SK-N-SH (cell line): ENCODE measurements around the gene SAMD4A. TPM values are rescaled to one million over a fixed set of nuclear protein-coding genes. Genes with fewer than 3 reads are reported as not detected.

Source experiments
- CTCF ChIA-PET: fragments of 300-600, 350-600 bp; formaldehyde crosslinking; extraction: SDS; loops from one replicate; lab custom pipeline; 2021; lab: Yijun Ruan, JAX
- POLR2A ChIA-PET: fragments of 350-600 bp; sonication (Branson Sonifier 250); formaldehyde crosslinking; extraction: SDS; loops from one replicate; lab custom pipeline; 2020; ENCODE audit warnings: antibody characterized with exemption, inconsistent platforms; lab: Yijun Ruan, JAX
- DNase-seq: peaks from one replicate; pipeline ENCODE4 v3.0.0; 2012
- H2AFZ ChIP-seq: fragments of 200-600 bp; sonication (generic); 2 replicates; pipeline ENCODE4 v1.8.1; 2016; ENCODE audit warnings: antibody characterized with exemption, mild to moderate bottlenecking, low read depth
- H3F3A ChIP-seq: fragments of 200-600 bp; sonication (generic); replicated peaks from 2 replicates; pipeline ENCODE3; 2016; ENCODE audit warnings: antibody characterized with exemption, mild to moderate bottlenecking; ENCODE audit not compliant: insufficient read depth
- H3K27ac ChIP-seq, 2 experiments: fragments of 200-500 bp in 1 of 2; fragments of 200-600 bp in 1 of 2; sonication (Bioruptor generic) in 1 of 2; sonication (generic), shearing (Covaris generic) in 1 of 2; 2 replicates each; pipeline versions ENCODE4 v1.5.1 to v1.6.1; 2014 to 2016; ENCODE audit warnings: low read depth in 2 of 2, inconsistent platforms in 1 of 2, low read length in 1 of 2, mild to moderate bottlenecking in 1 of 2, mixed read lengths in 1 of 2
- H3K27me3 ChIP-seq: fragments of 200-600 bp; sonication (generic), shearing (Covaris generic); 2 replicates; pipeline ENCODE4 v1.6.1; 2016; ENCODE audit warnings: mixed run types; ENCODE audit not compliant: insufficient read depth
- H3K36me3 ChIP-seq, 2 experiments: fragments of 200-500 bp in 1 of 2; fragments of 200-600 bp in 1 of 2; sonication (Bioruptor generic) in 1 of 2; sonication (generic) in 1 of 2; replicated peaks in 1 of 2; 2 replicates each; pipeline versions ENCODE3 to v1.5.1; 2014 to 2016; ENCODE audit warnings: low read length in 1 of 2, mild to moderate bottlenecking in 1 of 2; ENCODE audit not compliant: insufficient read depth in 2 of 2, control insufficient read depth in 1 of 2
- H3K4me1 ChIP-seq, 2 experiments: fragments of 200-500 bp in 1 of 2; fragments of 200-600 bp in 1 of 2; sonication (Bioruptor generic) in 1 of 2; sonication (generic), shearing (Covaris generic) in 1 of 2; 2 replicates each; pipeline versions ENCODE4 v1.5.1 to v1.6.1; 2014 to 2016; ENCODE audit warnings: low read depth in 1 of 2, low read length in 1 of 2, mixed run types in 1 of 2; ENCODE audit not compliant: insufficient read depth in 2 of 2, control insufficient read depth in 1 of 2
- H3K4me2 ChIP-seq: fragments of 200-600 bp; sonication (generic), shearing (Covaris generic); 2 replicates; pipeline ENCODE4 v1.6.1; 2017; ENCODE audit warnings: mixed run types
- H3K4me3 ChIP-seq, 2 experiments: fragments of 200-500 bp in 1 of 2; fragments of 200-600 bp in 1 of 2; sonication (Bioruptor generic) in 1 of 2; sonication (generic), shearing (Covaris generic) in 1 of 2; 2 replicates each; pipeline versions ENCODE4 v1.5.1 to v1.8.1; 2014 to 2016; ENCODE audit warnings: low read depth in 2 of 2, inconsistent platforms in 1 of 2, low read length in 1 of 2, mild to moderate bottlenecking in 1 of 2, mixed read lengths in 1 of 2, moderate library complexity in 1 of 2
- H3K79me2 ChIP-seq: fragments of 200-600 bp; sonication (generic); 2 replicates; pipeline ENCODE4 v1.8.1; 2017; ENCODE audit warnings: mild to moderate bottlenecking; ENCODE audit not compliant: insufficient read depth
- H3K9ac ChIP-seq: fragments of 200-600 bp; sonication (generic); 2 replicates; pipeline ENCODE4 v1.6.1; 2017; ENCODE audit warnings: mixed run types
- H3K9me2 ChIP-seq: fragments of 200-600 bp; sonication (generic); 2 replicates; pipeline ENCODE4 v1.6.1; 2017; ENCODE audit warnings: mixed run types
- H3K9me3 ChIP-seq: fragments of 200-600 bp; sonication (generic); 2 replicates; pipeline ENCODE4 v1.6.1; 2017; ENCODE audit warnings: mixed run types, mild to moderate bottlenecking, moderate library complexity
- H4K20me1 ChIP-seq: fragments of 200-600 bp; sonication (generic); 2 replicates; pipeline ENCODE4 v1.6.1; 2017; ENCODE audit warnings: mild to moderate bottlenecking, mixed run types; ENCODE audit not compliant: insufficient read depth
- CTCF ChIP-seq: fragments of 200-600 bp; sonication (generic); IDR thresholded peaks from 2 replicates; pipeline ENCODE4 v1.6.1; 2017; ENCODE audit warnings: antibody characterized with exemption, mild to moderate bottlenecking, moderate library complexity
- ELF1 ChIP-seq: IDR thresholded peaks from 2 replicates; pipeline ENCODE4 v1.4.0; 2012
- EP300 ChIP-seq, 2 experiments: IDR thresholded peaks; 2 replicates each; pipeline versions ENCODE4 v1.4.0 to v1.6.1; 2012; ENCODE audit warnings: borderline replicate concordance in 1 of 2, low read depth in 1 of 2, low read length in 1 of 2
- EZH2phosphoT487 ChIP-seq: fragments of 200-600 bp; sonication (generic); IDR thresholded peaks from 2 replicates; pipeline ENCODE4 v1.6.1; 2017; ENCODE audit warnings: low read depth, mixed run types, mild to moderate bottlenecking, antibody characterized with exemption, moderate library complexity, borderline replicate concordance
- FOSL2 ChIP-seq: IDR thresholded peaks from 2 replicates; pipeline ENCODE4 v1.4.0; 2012; ENCODE audit warnings: low read depth, mild to moderate bottlenecking, moderate library complexity, borderline replicate concordance
- FOXJ3 ChIP-seq: sonication (generic); formaldehyde crosslinking; IDR thresholded peaks from 2 replicates; pipeline ENCODE4 v1.5.1; 2020; ENCODE audit warnings: mild to moderate bottlenecking, missing genetic modification reagents
- JUND ChIP-seq: IDR thresholded peaks from 2 replicates; pipeline ENCODE4 v1.4.0; 2012
- MEF2A ChIP-seq: IDR thresholded peaks from 2 replicates; pipeline ENCODE4 v1.4.0; 2012; ENCODE audit warnings: low read depth, borderline replicate concordance
- NFIC ChIP-seq: IDR thresholded peaks from 2 replicates; pipeline ENCODE4 v1.4.0; 2012; ENCODE audit warnings: borderline replicate concordance
- PBX3 ChIP-seq: IDR thresholded peaks from 2 replicates; pipeline ENCODE4; 2012
- POLR2AphosphoS5 ChIP-seq: IDR thresholded peaks from 2 replicates; pipeline ENCODE4 v1.6.1; 2012; ENCODE audit warnings: low read depth, low read length
- REST ChIP-seq: IDR thresholded peaks from 2 replicates; pipeline ENCODE4 v1.6.1; 2012; ENCODE audit warnings: mild to moderate bottlenecking, low read depth, low read length, moderate library complexity
- SIN3A ChIP-seq: IDR thresholded peaks from 2 replicates; pipeline ENCODE4 v1.6.1; 2012; ENCODE audit warnings: low read depth, mild to moderate bottlenecking, low read length, moderate library complexity, borderline replicate concordance
- TCF12 ChIP-seq: IDR thresholded peaks from 2 replicates; pipeline ENCODE4 v1.4.0; 2012
- USF1 ChIP-seq: IDR thresholded peaks from 2 replicates; pipeline ENCODE4 v1.4.0; 2012; ENCODE audit warnings: low read depth, borderline replicate concordance
- YY1 ChIP-seq: IDR thresholded peaks from 2 replicates; pipeline ENCODE4 v1.4.0; 2012; ENCODE audit warnings: low read depth, mild to moderate bottlenecking
- WGBS: methylation state at CpG from one replicate; pipeline ENCODE4 v1.1.6; 2017; ENCODE audit warnings: low lambda C conversion rate; 5-methylcytosine and 5-hydroxymethylcytosine counted together
- polyA plus RNA-seq, 3 experiments: library from polyadenylated mRNA; depleted of rRNA; stranded (reverse); fragments of >200 nt; gene quantifications; 2 replicates each; pipeline ENCODE4 v1.2.3, GENCODE V29; 2012
- TF ChIP-seq, protein P1 (sequence below): fragments of 150-350 bp; IDR thresholded peaks from 2 replicates; pipeline ENCODE4 v1.6.1; 2017; ENCODE audit warnings: antibody characterized with exemption, low read length, low read depth, borderline replicate concordance

SAMD4A gene
- polyA plus RNA-seq, 1 of the 3 experiments (the other 2 are of a cell fraction), result 5.0 TPM

- Histone ChIP-seq H3F3A (peaks cover 13% of the 10 kb centered on the region), H3K4me3 (no peak overlapping the region), H3K27me3 (no peaks in the 10 kb centered on the region), H3K79me2 (peaks cover 97% of the 10 kb centered on the region), H3K4me1 (peaks cover 12 to 36% of the 10 kb centered on the region in 2 experiments; a peak in 3 of 4 replicates), H3K9me2 (no peaks in the 10 kb centered on the region), H2AFZ (no peak overlapping the region), H3K36me3 (no peaks in the 10 kb centered on the region), H4K20me1 (peaks cover 27% of the 10 kb centered on the region), H3K9me3 (no peaks in the 10 kb centered on the region), H3K27ac (no peak overlapping the region)
- DNase-seq, result no peak
- POLR2A ChIA-PET, result no interaction called here
- WGBS, result 96% methylated on average over 8 of the region's 8 CpGs
- CTCF ChIA-PET, result no interaction called here
- no peak for TF ChIP-seq USF1
- TF ChIP-seq, all 33 proteins: peak for 0
- Histone ChIP-seq H3K4me2 (no peak overlapping the region), H3K9ac (no peak overlapping the region)
Measured at GRCh38 chr14:54667764-54668163, 100.8 kb downstream of the SAMD4A start.

GRCh38 chr14:54669721-54670561 lies 103.0 kb downstream of the SAMD4A start:
- Histone ChIP-seq H3K4me2 (peak overlapping the region; percentile 44), H3K27ac (peak overlapping the region in 1 of 2 experiments; percentile 58; a peak in 2 of 4 replicates)
- TF ChIP-seq EP300 (IDR thresholded peaks at IDR 0.05; ENCODE audit: borderline replicate concordance in 1 of 2, low read depth in 1 of 2, low read length in 1 of 2) (peak in 1 of 2 experiments; percentile 32; a peak in 1 of 4 replicates), MEF2A (0 out of 2 replicates have a peak, but pooled peaks have one; percentile 14), FOSL2 (peak; percentile 91), ELF1 (no peak), CTCF (no peak), FOXJ3 (no peak), NFIC (peak; percentile 51; the same call in 1 of the 2 replicates), POLR2AphosphoS5 (0 out of 2 replicates have a peak, but pooled peaks have one; percentile 21), YY1 (no peak), EZH2phosphoT487 (no peak), REST (no peak), SIN3A (peak; percentile 45; the same call in 1 of the 2 replicates), TCF12 (peak; percentile 72), PBX3 (peak; percentile 43; the same call in 1 of the 2 replicates), JUND (peak; percentile 75)
- TF ChIP-seq, protein P1, sequence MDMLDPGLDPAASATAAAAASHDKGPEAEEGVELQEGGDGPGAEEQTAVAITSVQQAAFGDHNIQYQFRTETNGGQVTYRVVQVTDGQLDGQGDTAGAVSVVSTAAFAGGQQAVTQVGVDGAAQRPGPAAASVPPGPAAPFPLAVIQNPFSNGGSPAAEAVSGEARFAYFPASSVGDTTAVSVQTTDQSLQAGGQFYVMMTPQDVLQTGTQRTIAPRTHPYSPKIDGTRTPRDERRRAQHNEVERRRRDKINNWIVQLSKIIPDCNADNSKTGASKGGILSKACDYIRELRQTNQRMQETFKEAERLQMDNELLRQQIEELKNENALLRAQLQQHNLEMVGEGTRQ, result no peak

More at GRCh38 chr14:54669721-54670561, 103.0 kb downstream of the SAMD4A start:
- H4K20me1 ChIP-seq, result peaks cover 37% of the 10 kb centered on the region; the same call in 1 of the 2 replicates
- no peak for DNase-seq
- H3K79me2 ChIP-seq, result peaks cover 97% of the 10 kb centered on the region
- ChIA-PET CTCF (interaction anchor here (1.4 kb wide), 1 partner anchor 9 kb away, joined by 5 read pairs; no protein-coding TSS in a partner anchor), POLR2A (no interaction called here)
- no peaks in the 10 kb centered on the region for H3K36me3 ChIP-seq
- H3K9me2 ChIP-seq, result no peaks in the 10 kb centered on the region
- H3K9me3 ChIP-seq, result no peaks in the 10 kb centered on the region
- H3K4me3 ChIP-seq, result no peak overlapping the region
- H3K4me1 ChIP-seq, result peaks cover 9 to 37% of the 10 kb centered on the region in 2 experiments; a peak in 3 of 4 replicates
- no peak overlapping the region for H2AFZ ChIP-seq
- H3F3A ChIP-seq, result peaks cover 7% of the 10 kb centered on the region
- H3K27me3 ChIP-seq, result no peaks in the 10 kb centered on the region
- WGBS, result 54% methylated on average over 20 of the region's 20 CpGs
- peak overlapping the region; percentile 17; the same call in 1 of the 2 replicates for H3K9ac ChIP-seq
